NCI-H1105 treated with DMSO at 0.1 percent for 48 hours (cell line): ENCODE measurements around the gene XPR1.

Experiments used
- DNase-seq: peaks from one replicate; lab custom pipeline; 2025; lab: John Stamatoyannopoulos, UW

Gene XPR1

GRCh38 chr1:180631766-180632325, at the start of gene XPR1:
XPR1 (plus strand) TSS chr1:180632022; CDS start chr1:180632202, 180 bp downstream.
- DNase-seq: peak; percentile 98

- no peak for DNase-seq
These were observed 47.0 kb upstream of the XPR1 start for GRCh38 chr1:180584869-180585268.

DNA sequence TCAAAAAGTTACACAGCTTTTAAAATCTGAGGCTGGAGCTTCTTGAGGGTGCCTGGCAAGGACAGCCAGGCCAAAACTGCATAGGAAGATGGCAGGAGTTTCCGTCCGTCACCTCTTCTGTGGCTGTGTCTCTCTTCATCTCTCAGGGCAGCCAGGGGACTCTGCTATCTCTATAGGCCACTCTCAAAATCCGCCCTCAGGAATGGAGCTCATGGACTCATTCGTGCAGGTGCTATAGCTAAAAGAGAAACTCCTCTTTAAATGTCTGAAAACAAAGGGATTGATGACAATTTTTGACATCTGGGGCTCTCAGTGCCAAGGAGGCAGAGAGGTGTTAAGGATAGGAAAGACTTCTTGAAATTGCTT, 45.8 kb upstream of the XPR1 start:
- no peak for DNase-seq

DNA sequence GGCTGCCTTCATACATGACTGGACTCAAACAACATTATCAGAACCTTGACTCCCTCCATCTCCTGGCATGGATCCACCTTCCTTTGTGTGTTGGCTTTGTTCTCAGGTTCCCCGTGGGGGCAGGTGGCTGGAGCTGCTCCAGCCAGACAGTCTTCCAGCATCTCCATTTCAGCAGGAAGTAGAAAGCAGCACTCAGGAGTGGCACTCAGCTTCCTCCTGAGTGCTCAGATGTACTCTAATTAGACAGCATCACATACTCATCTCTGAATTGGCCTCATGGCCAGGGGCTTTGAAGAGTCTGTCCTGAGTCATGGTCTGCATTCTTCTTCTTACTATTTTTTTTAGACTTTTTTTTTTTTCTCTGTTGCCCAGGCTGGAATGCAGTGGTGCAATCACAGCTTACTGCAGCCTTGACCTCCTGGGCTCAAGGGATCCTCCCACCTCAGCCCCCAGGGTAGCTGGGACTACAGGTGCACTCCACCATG, 45.1 kb upstream of the XPR1 start:
- peak; percentile 95 for DNase-seq

- DNase-seq: no peak
These were observed 43.7 kb upstream of the XPR1 start for GRCh38 chr1:180588121-180588520.

DNA sequence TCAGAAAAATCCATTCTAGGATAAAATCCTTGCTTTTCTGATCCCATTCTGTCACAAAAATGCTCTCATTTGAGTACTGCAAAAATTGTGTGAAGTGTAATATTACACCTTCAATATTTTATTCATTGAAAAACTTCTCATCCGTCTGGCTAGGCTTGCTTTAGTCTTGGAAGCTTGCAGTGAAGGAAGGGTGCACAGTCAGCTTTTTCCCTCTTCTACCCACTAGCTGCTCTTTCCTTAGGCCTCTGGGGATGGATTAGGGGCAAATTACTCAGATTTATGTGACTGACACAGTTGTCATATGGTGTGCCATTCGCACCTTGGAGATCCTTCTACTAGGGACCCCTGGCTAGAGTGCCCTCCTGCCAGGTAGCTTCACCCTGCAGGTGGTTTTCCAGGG, 40.9 kb upstream of the XPR1 start:
- DNase-seq: no peak

- no peak for DNase-seq
These were observed 38.4 kb upstream of the XPR1 start for GRCh38 chr1:180593382-180593781.

DNA sequence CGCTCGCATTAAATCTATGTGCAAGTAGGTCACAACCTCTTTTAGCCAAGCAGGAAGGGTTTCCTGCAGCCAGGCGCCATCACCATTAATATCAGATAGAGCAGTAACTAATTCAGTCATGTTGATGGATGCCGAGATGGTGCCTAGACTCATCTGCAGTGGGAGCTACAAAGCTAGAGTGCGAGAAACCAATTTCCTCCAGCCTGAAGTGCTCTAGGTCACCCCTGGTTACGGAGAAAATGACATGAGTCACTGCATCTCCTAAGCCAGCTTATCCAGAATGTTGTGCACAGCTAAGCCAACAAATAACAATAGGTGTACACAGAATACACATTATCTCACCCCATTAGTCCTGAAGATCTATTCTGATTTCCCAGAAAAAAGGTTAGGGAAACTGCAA, 37.1 kb upstream of the XPR1 start:
- DNase-seq: peak; percentile 37

DNA sequence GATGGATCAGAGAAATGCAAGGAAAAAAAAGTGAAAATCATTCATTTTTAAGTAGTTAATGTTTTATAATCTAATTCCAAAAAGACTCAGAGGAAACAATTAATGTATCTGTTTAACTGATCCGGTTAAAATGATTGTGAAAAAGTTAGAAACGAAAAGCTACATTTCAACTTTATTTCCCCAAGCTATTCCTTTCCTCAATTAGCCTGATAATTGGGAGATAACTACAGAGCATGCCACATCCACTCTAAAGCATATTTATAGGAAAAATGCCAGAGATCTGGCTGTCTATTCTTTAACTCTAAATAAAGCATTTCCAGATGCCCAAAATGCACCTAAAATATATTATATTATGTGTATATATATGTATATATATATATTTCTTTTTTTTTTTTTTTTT, 35.9 kb upstream of the XPR1 start:
- DNase-seq: no peak

DNA sequence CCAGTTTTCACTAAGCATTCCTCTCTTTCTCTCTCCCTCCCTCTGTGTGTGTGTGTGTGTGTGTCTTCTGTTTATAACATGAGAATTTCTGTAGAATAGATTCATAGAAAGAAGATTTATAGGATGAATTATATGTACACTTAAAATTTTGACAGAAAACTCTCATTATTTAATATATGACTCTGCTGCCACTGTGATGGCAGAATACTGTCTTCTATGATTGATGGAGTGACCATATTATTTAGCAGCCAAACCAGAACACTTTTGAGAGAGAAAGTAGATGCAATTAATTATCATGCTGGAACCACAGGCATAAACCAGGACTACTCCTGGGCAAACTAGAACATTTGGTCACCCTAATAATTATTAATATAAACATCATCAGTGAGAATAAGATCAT, 34.3 kb upstream of the XPR1 start:
- DNase-seq: no peak

- no peak for DNase-seq
These were observed 33.4 kb upstream of the XPR1 start for GRCh38 chr1:180598333-180598974.

GRCh38 chr1:180600343-180600742, 31.5 kb upstream of the XPR1 start:
- DNase-seq: no peak

- DNase-seq: no peak
These were observed 30.3 kb upstream of the XPR1 start for GRCh38 chr1:180601512-180601911.

- DNase-seq: no peak
These were observed 28.5 kb upstream of the XPR1 start for GRCh38 chr1:180603223-180603849.

GRCh38 chr1:180603850-180604226, 28.0 kb upstream of the XPR1 start:
- no peak for DNase-seq

GRCh38 chr1:180606155-180606554, 25.7 kb upstream of the XPR1 start:
- DNase-seq: no peak

DNA sequence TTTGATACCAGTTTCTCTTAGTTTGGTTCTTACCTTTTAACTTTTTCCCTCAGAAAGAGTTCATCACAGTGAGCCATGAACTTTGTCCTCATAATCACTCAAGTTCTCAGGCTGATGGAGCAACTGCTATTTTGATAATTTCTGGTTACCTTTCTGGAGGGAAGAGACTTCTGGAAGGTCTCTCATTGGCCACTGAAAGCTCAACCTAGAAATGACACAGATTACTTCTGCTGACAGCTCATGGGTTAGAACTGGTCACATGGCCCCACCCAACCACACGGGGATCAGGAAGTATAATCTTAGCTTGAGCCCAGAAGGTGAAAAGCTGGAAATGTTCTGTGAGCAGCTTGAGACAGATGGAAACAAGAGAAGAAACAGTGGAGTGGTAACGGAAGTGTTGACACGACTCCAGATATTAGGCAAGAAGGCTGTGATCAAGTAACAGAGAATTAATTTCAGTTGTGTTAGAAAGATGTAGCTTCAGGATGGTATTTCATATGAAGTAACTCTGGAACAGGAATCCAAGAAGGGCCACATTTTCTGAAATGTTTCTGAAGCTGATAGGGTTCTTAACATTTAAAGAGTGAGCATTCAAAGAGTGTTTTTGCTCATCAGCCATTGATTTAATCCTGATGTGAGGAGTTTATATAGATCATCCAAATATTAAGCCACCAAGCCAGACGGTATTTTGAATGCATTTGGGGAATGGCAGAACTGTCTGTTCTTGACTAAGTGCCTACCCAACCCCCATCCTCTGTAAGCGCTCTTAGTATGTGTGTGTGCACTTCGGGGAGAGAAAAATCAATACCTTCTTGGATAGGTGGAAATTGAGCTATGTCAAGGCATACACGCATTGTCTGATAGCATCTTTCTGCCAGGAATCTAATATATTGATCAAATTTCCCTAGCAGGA, 21.9 kb upstream of the XPR1 start:
- DNase-seq: no peak

GRCh38 chr1:180610556-180611015, 21.2 kb upstream of the XPR1 start:
- no peak for DNase-seq

DNA sequence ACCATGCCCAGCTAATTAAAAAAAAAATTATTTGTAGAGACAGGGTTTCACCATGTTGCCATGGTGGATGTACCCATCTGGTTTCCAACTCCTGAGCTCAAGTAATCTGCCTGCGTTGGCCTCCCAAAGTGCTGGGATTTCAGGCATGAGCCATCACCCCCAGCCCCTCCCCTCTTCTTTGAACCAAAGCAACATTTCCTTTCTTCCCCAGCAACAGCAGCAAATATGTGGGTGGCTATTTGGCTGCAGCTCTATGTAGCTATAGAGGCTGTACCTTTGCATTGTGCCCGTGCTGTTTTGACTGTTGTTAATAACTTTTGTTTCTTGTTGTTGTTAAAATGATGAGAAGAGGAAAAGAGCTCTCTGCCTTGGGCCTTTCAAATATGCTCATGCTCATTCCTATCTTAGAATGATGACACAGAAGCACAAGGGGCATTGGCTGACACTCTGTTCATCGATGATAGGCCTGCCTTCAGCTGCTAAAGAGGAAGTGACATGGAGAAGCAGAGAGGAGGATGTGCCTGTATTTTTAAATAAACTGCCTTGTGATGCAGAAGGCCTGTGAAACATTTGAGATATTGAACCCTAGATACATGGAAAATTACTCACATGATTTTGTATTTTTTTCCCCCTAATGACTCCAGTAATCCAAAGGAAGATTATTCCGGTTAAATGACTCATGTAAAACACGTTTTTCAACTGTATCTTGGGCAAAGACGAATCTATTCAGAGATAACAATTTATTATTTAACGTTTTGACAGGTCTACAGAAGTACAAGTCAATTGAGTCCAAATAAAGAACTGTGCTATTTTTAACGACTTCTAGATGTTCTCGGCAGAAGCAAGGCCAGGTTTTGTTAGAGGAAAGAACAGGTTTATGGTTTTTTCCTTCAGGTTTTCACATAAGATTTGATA, 20.5 kb upstream of the XPR1 start:
- no peak for DNase-seq

- no peak for DNase-seq
These were observed 19.2 kb upstream of the XPR1 start for GRCh38 chr1:180612632-180613031.

DNA sequence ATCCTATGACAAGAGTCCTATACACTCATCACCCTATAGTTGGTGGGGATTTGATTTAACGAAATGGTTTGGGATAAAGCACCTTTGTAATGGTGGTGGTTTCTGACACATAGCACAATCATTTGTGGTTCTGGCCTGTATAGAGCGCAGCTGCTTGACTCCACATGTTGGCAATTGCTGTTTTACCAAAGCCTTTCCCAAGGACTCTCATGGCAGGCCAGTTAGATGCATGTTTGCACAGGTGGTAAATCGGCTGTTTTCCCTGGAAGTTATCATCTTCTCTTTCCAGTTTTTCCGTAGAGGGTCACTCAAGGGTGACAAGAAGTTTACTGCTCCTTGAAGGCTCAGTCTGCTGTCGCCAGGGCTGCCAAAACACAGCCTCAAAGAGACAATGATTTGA, 17.1 kb upstream of the XPR1 start:
- peak; percentile 17 for DNase-seq
